ENCODE data around the gene RBM38. TPM values are rescaled to one million over a fixed set of nuclear protein-coding genes. Genes with fewer than 3 reads are reported as not detected.

The RBM38 gene
- total and polyA plus RNA-seq, 2 of the 4 experiments (the other 2 are of a cell fraction) = 5.2 to 11.9 TPM

DNA sequence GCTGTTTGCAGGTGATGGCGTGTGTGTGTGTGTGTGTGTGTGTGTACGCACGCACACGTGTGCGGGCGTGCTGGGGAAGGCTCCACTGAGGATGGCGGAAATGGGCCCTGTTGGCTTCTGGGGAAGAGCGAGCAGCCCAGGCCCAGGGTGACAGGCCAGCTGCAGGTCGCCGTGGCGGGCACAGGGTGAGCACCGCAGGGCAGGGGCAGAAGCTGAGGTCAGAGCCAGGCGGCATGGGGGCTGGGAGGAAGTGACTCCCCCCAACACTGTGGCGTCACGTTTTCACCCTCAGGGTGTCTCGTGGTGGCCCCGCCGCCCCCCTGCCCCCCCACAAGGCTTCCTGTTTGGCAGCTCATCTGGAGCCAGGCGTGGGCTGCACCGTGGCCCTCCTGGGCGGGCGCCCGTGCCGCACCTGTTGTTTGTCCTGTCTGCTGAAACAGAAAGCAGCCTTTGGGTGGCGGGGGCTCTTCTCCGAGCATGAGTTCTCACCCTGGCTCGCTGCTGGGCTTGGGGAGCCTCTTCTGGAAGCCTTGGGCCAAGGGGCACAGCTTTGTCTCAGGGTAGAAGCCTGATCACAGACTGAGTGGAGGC lies 7.1 kb downstream of the RBM38 start:
- no peak overlapping the region for H3K4me2 ChIP-seq (ENCODE audit: low read depth, low read length)
- ChIA-PET POLR2A (ENCODE audit: unreplicated experiment) (no interaction called here), CTCF (no interaction called here)
- DNase-seq (no peak), ATAC-seq (ENCODE audit: low read depth) (no peak)
- H3K4ac ChIP-seq (ENCODE audit: low read depth, low read length) = no peak overlapping the region
- in situ Hi-C loops (cut with MboI; ENCODE audit: low sequenced_read_pairs) = loop anchor here (25.0 kb wide), 1 partner anchor 1639 kb away; the partner anchor contains the start of genes ATP5F1E and PRELID3B
- no peak overlapping the region for H3K23ac ChIP-seq (ENCODE audit: low read depth, low read length)
- H2AFZ ChIP-seq (replicated peaks; ENCODE audit: low read length, poor library complexity) = no peak overlapping the region
- H2BK15ac ChIP-seq (ENCODE audit: low read depth, low read length) = no peak overlapping the region
- TF ChIP-seq, protein P1, sequence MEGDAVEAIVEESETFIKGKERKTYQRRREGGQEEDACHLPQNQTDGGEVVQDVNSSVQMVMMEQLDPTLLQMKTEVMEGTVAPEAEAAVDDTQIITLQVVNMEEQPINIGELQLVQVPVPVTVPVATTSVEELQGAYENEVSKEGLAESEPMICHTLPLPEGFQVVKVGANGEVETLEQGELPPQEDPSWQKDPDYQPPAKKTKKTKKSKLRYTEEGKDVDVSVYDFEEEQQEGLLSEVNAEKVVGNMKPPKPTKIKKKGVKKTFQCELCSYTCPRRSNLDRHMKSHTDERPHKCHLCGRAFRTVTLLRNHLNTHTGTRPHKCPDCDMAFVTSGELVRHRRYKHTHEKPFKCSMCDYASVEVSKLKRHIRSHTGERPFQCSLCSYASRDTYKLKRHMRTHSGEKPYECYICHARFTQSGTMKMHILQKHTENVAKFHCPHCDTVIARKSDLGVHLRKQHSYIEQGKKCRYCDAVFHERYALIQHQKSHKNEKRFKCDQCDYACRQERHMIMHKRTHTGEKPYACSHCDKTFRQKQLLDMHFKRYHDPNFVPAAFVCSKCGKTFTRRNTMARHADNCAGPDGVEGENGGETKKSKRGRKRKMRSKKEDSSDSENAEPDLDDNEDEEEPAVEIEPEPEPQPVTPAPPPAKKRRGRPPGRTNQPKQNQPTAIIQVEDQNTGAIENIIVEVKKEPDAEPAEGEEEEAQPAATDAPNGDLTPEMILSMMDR (conservative IDR thresholded peaks at IDR 0.05; ENCODE audit: low read depth, low read length) = no peak
- no peak for TF ChIP-seq RAD21 (IDR thresholded peaks at IDR 0.05; ENCODE audit: low read length)
- TF ChIP-seq, protein P2, sequence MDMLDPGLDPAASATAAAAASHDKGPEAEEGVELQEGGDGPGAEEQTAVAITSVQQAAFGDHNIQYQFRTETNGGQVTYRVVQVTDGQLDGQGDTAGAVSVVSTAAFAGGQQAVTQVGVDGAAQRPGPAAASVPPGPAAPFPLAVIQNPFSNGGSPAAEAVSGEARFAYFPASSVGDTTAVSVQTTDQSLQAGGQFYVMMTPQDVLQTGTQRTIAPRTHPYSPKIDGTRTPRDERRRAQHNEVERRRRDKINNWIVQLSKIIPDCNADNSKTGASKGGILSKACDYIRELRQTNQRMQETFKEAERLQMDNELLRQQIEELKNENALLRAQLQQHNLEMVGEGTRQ (IDR thresholded peaks at IDR 0.05; ENCODE audit: low read depth, low read length) = no peak
- TF ChIP-seq RCOR1 (IDR thresholded peaks at IDR 0.05; ENCODE audit: insufficient replicate concordance, low read length) = no peak
- TF ChIP-seq CEBPB (IDR thresholded peaks at IDR 0.05; ENCODE audit: low read depth, low read length) = no peak
- TF ChIP-seq, protein P3, sequence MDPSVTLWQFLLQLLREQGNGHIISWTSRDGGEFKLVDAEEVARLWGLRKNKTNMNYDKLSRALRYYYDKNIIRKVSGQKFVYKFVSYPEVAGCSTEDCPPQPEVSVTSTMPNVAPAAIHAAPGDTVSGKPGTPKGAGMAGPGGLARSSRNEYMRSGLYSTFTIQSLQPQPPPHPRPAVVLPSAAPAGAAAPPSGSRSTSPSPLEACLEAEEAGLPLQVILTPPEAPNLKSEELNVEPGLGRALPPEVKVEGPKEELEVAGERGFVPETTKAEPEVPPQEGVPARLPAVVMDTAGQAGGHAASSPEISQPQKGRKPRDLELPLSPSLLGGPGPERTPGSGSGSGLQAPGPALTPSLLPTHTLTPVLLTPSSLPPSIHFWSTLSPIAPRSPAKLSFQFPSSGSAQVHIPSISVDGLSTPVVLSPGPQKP (IDR thresholded peaks at IDR 0.05; ENCODE audit: borderline replicate concordance, low read depth, low read length) = no peak
- TF ChIP-seq MXI1 (IDR thresholded peaks at IDR 0.05; ENCODE audit: borderline replicate concordance, low read depth, low read length) = no peak
- TF ChIP-seq NFE2L2 (IDR thresholded peaks at IDR 0.05; ENCODE audit: low read depth, low read length) = no peak
- TF ChIP-seq MAZ (IDR thresholded peaks at IDR 0.05; ENCODE audit: borderline replicate concordance, low read depth, low read length) = no peak
- TF ChIP-seq FOS (IDR thresholded peaks at IDR 0.05; ENCODE audit: low read depth, low read length) = no peak
- no peak for TF ChIP-seq SMC3 (IDR thresholded peaks at IDR 0.05; ENCODE audit: low read depth, low read length)
- TF ChIP-seq RFX5 (IDR thresholded peaks at IDR 0.05; ENCODE audit: low read depth, low read length) = no peak
- TF ChIP-seq BHLHE40 (IDR thresholded peaks at IDR 0.05; ENCODE audit: low read depth, low read length) = no peak
- TF ChIP-seq MAFK (IDR thresholded peaks at IDR 0.05; ENCODE audit: low read depth, low read length) = no peak
- TF ChIP-seq CHD1 (IDR thresholded peaks at IDR 0.05; ENCODE audit: low read depth, low read length) = no peak
- dilution Hi-C loops (cut with HindIII; ENCODE audit: low sequenced_read_pairs, unreplicated experiment) = no loop called here
- H2BK120ac ChIP-seq (ENCODE audit: low read depth, low read length) = no peak overlapping the region
- H2AK9ac ChIP-seq (replicated peaks; ENCODE audit: low read depth, low read length, poor library complexity) = no peak overlapping the region
- no peak overlapping the region for H3K9ac ChIP-seq (ENCODE audit: low read depth, low read length)
- H4K91ac ChIP-seq (ENCODE audit: insufficient read depth, low read depth, low read length) = no peak overlapping the region
- no peak overlapping the region for H2AK5ac ChIP-seq (ENCODE audit: low read depth, low read length)
- H3K56ac ChIP-seq (ENCODE audit: extremely low read depth, insufficient read depth, low read length) = no peak overlapping the region
- H3K4me3 ChIP-seq (ENCODE audit: insufficient read depth, low read depth, low read length) = no peak overlapping the region
- H3K9me1 ChIP-seq (ENCODE audit: insufficient read depth, low read length) = no peaks in the 10 kb centered on the region
- H3K18ac ChIP-seq (ENCODE audit: low read depth, low read length) = no peak overlapping the region
- H2BK20ac ChIP-seq (ENCODE audit: low read depth, low read length) = no peak overlapping the region
- H3K27ac ChIP-seq (ENCODE audit: insufficient read depth, low read length) = no peak overlapping the region
- H4K20me1 ChIP-seq (ENCODE audit: insufficient read depth, low read length) = no peaks in the 10 kb centered on the region; the same call in 1 of the 2 replicates
- no TSS peak for BruUV-seq (replicated peaks)
- H3K79me1 ChIP-seq (ENCODE audit: low read depth in 1 of 2, low read length in 2 of 2) = peaks cover 3% of the 10 kb centered on the region in 2 experiments; a peak in 2 of 4 replicates
- peaks cover 6% of the 10 kb centered on the region; the same call in 1 of the 2 replicates for H3K4me1 ChIP-seq (ENCODE audit: control insufficient read depth, insufficient read depth, low read length)
- H3K36me3 ChIP-seq (ENCODE audit: control insufficient read depth, insufficient read depth, low read length) = peaks cover 35% of the 10 kb centered on the region
- no peaks in the 10 kb centered on the region for H3K27me3 ChIP-seq (ENCODE audit: control insufficient read depth, insufficient read depth, low read length)
- H3K9me3 ChIP-seq (ENCODE audit: control insufficient read depth, insufficient read depth, low read length) = no peaks in the 10 kb centered on the region
- WGBS, 2 experiments (ENCODE audit: extremely low coverage in 2 of 2, insufficient read length in 1 of 2) = 92% methylated on average over 9 of the region's 27 CpGs; no CpG with 5 or more reads in 1 of the 2 experiments
- H4K5ac ChIP-seq (ENCODE audit: low read depth, low read length) = no peak overlapping the region
- H2BK5ac ChIP-seq (ENCODE audit: low read depth, low read length, poor library complexity, severe bottlenecking) = no peak overlapping the region
- intact Hi-C loops (cut with micrococcal nuclease) = no loop called here
- H4K8ac ChIP-seq (ENCODE audit: low read depth in 2 of 2, low read length in 2 of 2) = no peak overlapping the region
- H3K14ac ChIP-seq (replicated peaks; ENCODE audit: low read depth, low read length) = no peak overlapping the region

All from IMR-90 (cell line).